Activated CD4-positive, alpha-beta T cell treated with anti-CD3 and anti-CD28 coated beads, Interleukin-2, amount 50 U/mL, for 1 hour (primary cell): ENCODE data around the gene HOXD3.

Experiments
- DNase-seq: peaks from one replicate; pipeline ENCODE4 v3.0.0-alpha.2; 2020

The HOXD3 gene

DNA sequence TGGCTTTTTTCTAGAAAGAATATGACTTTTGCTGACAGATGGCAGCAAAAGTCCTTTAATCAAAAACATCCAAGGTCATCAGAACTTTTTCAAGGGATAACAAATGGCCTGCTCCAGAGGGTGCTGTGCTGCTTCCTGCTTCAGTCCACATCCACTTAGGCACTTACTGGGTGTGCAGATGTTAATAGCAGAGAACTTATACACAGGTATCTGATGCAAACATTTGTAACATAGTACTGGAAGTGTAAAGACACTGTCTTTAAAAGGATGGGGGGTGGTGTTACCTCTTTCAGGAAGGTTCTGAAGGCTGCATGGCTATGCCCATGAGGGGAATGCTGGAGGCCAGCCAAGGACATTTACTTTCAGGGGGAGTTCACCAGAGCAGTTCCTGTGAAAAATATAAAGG, 22.1 kb upstream of the HOXD3 start:
- no peak for DNase-seq

- no peak for DNase-seq
These were observed 20.5 kb upstream of the HOXD3 start for GRCh38 chr2:176136374-176137251.

DNA sequence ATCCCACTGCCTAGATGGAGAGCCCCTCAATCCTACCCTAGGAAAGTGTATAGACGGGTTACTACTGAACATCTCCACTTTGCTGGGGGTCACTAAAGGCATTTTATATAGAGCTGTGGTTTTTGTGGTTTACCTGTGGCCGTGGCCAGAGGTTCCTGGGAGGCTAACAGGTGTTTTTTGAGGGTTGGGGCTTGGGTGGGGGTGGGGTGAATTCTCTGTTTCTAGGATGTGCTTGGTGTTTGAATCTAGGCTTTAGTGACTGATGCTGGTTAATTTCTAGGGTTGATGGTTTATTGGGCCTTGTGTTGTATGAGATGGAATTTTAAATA, 19.9 kb upstream of the HOXD3 start:
- DNase-seq = no peak

DNA sequence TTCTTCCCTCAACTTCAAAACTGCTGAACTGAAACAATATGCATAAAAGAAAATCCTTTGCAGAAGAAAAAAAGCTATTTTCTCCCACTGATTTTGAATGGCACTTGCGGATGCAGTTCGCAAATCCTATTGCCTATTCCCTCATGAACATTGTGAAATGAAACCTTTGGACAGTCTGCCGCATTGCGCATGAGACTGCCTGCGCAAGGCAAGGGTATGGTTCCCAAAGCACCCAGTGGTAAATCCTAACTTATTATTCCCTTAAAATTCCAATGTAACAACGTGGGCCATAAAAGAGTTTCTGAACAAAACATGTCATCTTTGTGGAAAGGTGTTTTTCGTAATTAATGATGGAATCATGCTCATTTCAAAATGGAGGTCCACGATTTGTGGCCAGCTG, 19.2 kb upstream of the HOXD3 start:
- DNase-seq = no peak

- no peak for DNase-seq
These were observed 18.6 kb upstream of the HOXD3 start for GRCh38 chr2:176138526-176138922.

DNA sequence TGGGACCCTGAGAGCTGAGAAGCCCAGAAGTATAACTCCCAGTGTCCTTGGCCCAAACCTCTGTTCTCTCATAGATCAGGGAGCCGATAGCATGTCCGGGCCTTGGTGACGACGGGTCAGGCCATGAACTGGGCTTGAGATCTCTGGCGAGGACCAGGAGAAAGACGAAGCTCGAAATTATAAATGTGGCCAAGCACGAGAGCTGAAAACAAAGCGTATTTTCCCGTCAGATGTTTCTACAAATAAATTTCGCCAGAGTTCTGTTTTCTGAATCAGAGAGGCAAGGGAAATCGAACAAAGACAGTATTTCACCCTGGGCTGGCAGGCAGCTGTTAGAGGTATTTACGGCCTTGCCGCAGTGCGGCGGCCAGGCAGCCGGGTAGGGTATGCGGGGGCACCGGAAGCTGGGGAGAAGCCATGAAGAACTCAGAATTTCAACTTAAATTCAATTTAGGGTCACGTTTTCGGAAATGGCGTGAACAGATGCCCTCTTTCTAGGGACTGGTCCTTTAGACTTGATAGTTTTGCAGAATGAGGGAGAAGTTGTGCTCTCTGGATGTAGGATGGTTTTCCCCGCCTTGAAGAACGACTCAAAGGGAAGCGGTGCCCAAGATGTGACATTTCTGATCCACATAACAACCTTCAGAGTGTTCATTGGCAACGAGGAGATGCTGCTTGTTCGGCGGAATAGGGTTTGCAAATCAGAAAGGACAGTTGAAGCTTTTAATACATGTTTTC, 18.0 kb upstream of the HOXD3 start:
- no peak for DNase-seq

DNA sequence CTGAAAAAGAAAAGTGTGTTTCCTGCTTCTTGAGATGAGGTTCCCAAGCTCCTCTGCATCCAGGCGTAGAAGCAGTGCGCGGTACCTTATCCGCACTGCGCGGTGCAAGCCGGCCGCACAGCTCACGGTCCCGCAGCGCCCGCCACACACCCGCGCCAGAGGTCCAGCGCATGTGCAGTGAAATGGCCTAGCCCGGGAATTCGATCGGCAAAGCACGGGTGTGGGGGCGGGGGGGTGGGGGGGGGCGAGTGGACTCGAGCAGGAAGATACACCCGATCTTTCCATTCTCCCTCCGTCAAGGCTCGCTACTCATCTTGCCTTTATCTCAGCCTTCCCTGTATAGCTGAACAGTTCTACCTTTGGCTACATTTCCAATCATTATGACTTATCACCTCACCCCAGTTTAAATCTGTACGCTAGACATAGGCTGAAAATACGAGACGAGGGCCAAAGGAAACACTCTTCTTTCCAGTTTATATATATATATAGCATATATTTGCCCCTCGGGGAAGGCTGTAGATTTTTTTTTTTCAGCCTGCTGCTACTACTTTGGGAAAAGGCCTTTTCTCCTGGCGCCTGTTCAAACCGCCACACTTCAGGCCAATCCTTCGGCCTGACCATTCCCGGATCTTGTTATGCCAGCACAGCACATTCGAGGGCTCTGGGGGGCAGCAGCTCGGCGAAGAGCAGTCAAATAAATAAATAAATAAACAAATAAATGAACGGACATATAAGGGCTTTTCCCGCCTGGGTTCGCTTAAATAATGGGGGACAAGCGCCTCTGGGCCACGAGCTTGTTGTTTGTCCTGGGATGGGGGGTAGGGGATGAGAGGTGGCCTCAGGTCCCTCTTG, 17.2 kb upstream of the HOXD3 start:
- no peak for DNase-seq

GRCh38 chr2:176140513-176141317, 16.4 kb upstream of the HOXD3 start:
- DNase-seq = peak; percentile 51

DNA sequence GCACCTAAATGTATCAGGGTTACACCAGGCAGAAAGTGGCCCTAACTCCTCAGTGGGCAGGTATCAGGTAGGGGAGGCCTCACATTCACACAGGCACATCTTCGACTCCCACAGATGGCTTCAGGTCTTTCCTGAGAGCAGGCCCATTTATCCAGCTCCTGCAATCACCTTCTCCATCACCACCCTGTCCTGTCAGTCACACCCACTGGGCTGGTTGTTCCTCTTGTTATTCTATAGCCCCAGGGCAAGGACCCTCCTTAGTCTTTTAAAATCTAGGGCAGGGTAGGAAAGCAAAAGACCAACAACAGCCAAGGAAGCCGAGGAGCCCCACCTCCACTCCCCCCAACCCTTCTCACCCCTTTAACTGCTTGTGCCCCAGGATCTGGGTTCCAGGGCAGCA, 14.8 kb upstream of the HOXD3 start:
- no peak for DNase-seq

DNA sequence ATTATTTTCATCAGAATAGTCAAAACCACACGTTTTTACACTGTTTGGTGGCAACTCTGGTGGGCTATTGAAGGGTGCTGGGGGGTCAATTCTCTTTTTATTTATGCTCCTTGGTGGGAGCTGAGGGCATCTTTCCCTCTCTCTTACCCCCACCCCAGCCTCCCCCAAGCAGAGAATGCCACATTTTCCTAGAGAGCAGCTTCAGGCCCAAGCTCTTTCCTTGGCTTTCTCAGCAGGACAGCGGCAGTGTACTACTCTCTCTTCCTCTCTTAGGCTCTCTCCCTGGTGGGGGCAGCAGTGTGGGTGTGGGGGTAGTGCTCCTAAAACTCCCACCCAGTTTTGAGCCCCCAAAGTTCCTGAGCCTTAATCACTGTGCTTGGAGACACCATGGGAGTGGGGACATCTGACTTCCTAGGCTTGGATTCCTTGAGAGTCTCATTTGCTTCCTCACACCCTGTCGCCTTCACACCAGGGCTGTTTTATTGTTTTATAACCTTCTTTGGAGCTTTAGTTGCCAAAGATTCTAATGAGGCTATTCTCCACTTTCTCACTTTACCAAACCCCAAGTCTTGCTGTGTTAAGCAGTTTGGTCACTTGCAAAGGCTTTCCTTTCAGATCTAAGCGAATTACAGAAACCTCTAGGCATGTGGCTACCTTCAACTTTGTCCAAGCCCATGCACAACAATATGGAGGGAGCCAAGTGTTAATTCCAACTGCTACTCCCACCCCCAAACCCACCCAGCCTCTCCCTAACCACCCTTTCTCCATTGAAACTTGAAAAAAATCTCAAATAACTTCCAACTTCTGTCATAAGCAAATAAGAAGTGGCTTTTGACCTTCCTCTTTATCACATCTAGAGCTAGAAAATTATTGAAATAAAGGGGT, 11.8 kb upstream of the HOXD3 start:
- DNase-seq = no peak

DNA sequence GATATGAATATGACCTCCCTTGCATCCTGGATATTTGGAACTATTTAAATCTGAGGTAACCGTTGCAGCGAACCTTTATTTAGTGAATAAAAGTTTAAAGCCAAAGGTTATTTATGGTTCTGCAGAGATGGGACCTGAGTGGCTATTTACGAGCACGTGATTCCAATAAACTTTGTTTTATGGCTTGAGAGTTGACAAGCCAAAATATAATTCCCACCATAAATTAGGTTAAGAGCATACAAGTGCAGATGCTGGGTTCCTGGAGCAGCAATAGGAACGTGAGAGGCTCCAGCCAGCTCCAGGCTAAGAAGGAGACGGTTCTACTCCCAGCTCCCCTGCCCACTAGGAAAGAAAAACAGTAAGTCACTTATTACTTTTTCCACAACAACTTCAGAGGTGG, 11.0 kb upstream of the HOXD3 start:
- DNase-seq = no peak

DNA sequence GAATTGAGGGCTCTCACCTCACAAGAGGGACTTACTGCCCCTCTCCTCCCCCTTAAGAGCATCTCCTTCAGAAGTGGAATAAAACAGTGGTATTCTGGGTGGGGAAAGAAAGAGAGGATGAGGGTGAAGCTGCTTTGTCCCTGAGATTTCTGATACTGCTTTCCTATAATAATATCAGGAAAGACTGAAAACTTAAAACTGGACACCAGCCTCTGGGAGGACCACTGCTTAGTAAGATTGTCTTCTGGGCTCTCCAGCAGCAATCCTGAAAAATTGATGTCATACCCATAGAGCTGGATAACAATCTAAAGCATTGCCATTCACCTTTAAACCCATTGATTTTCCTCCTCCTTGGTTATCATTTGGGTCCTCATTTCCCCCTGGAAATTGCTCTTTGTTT, 10.5 kb upstream of the HOXD3 start:
- no peak for DNase-seq

GRCh38 chr2:176147210-176147799, 9.8 kb upstream of the HOXD3 start:
- no peak for DNase-seq

GRCh38 chr2:176147800-176148496, 9.2 kb upstream of the HOXD3 start:
- DNase-seq = no peak

DNA sequence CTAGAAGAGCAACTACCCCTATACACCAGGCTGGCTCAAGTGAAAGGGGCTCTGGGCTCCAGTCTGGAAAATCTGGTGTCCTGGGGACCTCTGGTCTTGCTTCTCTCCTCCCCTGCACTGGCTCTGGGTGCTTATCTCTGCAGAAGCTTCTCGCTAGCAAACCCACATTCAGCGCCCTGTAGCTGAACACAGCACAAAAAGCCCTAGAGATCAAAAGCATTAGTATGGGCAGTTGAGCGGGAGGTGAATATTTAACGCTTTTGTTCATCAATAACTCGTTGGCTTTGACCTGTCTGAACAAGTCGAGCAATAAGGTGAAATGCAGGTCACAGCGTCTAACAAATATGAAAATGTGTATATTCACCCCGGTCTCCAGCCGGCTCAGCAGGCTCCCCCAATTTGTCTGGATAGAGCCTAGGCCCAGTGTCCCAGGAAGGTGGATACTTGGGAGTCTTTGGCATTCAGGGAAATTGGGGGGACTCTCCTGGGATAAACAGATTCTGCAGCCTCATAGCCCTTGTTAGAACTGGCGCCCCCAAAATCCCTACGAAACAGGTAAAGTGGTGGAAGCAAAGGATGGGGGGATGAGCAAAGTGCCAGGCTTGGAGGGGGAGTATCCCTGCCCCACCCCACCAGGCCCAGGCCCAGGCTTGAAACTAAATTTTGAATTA, 8.2 kb upstream of the HOXD3 start:
- DNase-seq = no peak

GRCh38 chr2:176149481-176149938, 7.6 kb upstream of the HOXD3 start:
- DNase-seq = no peak

DNA sequence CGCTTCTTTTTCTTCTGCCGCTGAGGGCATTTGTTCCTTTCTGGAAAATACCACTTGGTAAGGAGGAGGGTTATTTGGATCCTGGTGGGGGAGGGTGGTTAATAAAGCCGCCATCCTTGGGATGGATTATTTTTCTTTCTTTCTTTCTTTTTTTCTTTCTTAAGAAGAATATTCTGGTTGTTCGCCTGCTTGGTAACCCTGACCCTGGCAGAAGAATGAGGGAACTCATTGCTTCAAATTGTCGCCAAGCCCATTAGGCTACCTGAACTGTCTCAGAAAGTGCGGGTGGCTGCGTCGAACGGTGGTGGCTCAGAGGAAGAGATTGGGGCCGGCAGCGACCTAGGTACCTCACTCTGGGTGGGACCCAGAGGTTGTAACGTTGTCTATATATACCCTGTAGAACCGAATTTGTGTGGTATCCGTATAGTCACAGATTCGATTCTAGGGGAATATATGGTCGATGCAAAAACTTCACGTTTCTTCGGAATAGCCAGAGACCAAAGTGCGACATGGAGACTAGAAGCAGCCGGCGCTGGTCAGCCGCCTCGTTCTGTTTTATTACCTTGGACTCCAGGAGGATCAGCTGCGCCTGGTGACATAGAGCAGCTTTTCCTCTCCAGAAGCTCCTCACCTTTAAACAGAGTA, 7.0 kb upstream of the HOXD3 start:
- DNase-seq = no peak

DNA sequence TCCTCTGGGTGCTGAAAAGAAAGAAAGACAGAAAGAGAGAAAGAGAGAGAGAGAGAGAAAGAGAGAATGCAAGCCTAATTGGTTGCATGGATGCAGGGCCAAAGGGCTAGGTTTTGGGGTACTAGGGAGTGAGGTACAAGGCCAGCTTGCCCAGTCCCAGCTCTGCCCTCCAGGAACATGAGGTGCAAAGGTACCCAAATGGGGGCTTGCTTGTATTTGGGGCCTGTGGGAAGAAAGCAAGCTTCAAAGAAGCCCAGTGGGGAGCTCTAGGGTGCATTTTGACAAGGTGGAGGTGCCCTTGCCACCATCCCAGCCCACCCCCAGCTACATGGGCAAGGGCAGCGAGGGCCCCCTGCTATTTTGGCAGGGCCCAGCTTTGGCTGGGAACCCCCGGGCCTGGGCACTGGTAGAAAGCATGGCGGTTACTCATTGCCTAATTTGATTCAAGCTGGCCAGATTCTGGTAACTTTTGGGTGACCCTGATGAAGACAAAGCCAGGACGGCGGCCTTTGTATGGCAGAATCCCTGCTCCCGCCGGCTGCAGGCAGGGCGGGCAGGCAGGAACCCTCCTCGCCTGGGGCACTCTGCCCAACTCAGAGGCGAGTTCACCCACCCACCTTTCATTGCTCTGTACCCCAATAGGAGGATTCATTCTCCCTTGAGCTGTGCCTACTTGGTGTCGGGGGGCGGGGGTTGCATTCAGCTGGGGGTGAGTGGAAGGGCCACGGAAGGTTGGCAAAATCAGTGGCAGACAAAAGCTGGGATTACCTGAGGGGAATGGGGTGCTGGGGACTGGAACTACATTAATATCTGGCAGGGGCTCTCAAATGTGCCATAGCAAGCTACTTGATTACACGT, 6.3 kb upstream of the HOXD3 start:
- no peak for DNase-seq
